ENCODE data around the gene DKC1. TPM values are rescaled to one million over a fixed set of nuclear protein-coding genes. Genes with fewer than 3 reads are reported as not detected.

DKC1 gene
- total and polyA plus RNA-seq, 2 donors from 2014 or later, result 21.7 to 35.7 TPM

GRCh38 chrX:154774622-154775021, 12.0 kb downstream of the DKC1 start:
- Histone ChIP-seq H3K4me1 (ENCODE audit: control insufficient read depth in 2 of 3, insufficient read depth in 2 of 3, low read depth in 1 of 3, low read length in 3 of 3) (peaks cover 0 to 4% (median 0%) of the 10 kb centered on the region in 3 donors), H3K36me3 (ENCODE audit: control insufficient read depth in 2 of 3, insufficient read depth in 3 of 3, low read length in 3 of 3) (peaks cover 4 to 20% (median 20%) of the 10 kb centered on the region in 3 donors)

GRCh38 chrX:154775419-154776349, 13.0 kb downstream of the DKC1 start:
- FAIRE-seq, result no peak
- peak in 3 of 5 donors; percentile 3 to 74 (median 42) for DNase-seq

More at GRCh38 chrX:154774622-154775021, 12.0 kb downstream of the DKC1 start:
- no peak overlapping the region for H3K4me3 ChIP-seq (ENCODE audit: low read length in 3 of 3)
- H3K27me3 ChIP-seq (ENCODE audit: control insufficient read depth, insufficient read depth, low read length), result no peaks in the 10 kb centered on the region
- no peak overlapping the region for H3K27ac ChIP-seq (ENCODE audit: low read depth in 2 of 2, low read length in 2 of 2)
- no peak for FAIRE-seq
- H3K9me3 ChIP-seq (ENCODE audit: control insufficient read depth in 2 of 3, insufficient read depth in 1 of 3, low read length in 3 of 3), result no peaks in the 10 kb centered on the region
- intact Hi-C loops (cut with DNase I), result no loop called here
- no peak for DNase-seq
- H3K9ac ChIP-seq (ENCODE audit: low read length in 3 of 3), result no peak overlapping the region
- TF ChIP-seq CTCF (IDR thresholded peaks at IDR 0.05; ENCODE audit: borderline replicate concordance, extremely low read depth, insufficient read depth), result no peak

GRCh38 chrX:154776753-154777152, 14.1 kb downstream of the DKC1 start:
- no peak for TF ChIP-seq CTCF (IDR thresholded peaks at IDR 0.05; ENCODE audit: borderline replicate concordance, extremely low read depth, insufficient read depth)
- FAIRE-seq (no peak), DNase-seq (no peak)
- intact Hi-C loops (cut with DNase I), result no loop called here
- no peaks in the 10 kb centered on the region for H3K27me3 ChIP-seq (ENCODE audit: control insufficient read depth, insufficient read depth, low read length)
- H3K9ac ChIP-seq (ENCODE audit: low read length in 3 of 3), result no peak overlapping the region
- H3K36me3 ChIP-seq (ENCODE audit: control insufficient read depth in 2 of 3, insufficient read depth in 3 of 3, low read length in 3 of 3), result peaks cover 2 to 19% (median 17%) of the 10 kb centered on the region in 3 donors
- peaks cover 0 to 4% (median 0%) of the 10 kb centered on the region in 3 donors for H3K4me1 ChIP-seq (ENCODE audit: control insufficient read depth in 2 of 3, insufficient read depth in 2 of 3, low read depth in 1 of 3, low read length in 3 of 3)
- H3K27ac ChIP-seq (ENCODE audit: low read depth in 2 of 2, low read length in 2 of 2), result no peak overlapping the region
- H3K4me3 ChIP-seq (ENCODE audit: low read length in 3 of 3), result no peak overlapping the region
- no peaks in the 10 kb centered on the region for H3K9me3 ChIP-seq (ENCODE audit: control insufficient read depth in 2 of 3, insufficient read depth in 1 of 3, low read length in 3 of 3)

More at GRCh38 chrX:154775419-154776349, 13.0 kb downstream of the DKC1 start:
- Histone ChIP-seq H3K9ac (ENCODE audit: low read length in 3 of 3) (no peak overlapping the region), H3K9me3 (ENCODE audit: control insufficient read depth in 2 of 3, insufficient read depth in 1 of 3, low read length in 3 of 3) (no peaks in the 10 kb centered on the region), H3K4me3 (ENCODE audit: low read length in 3 of 3) (no peak overlapping the region), H3K36me3 (ENCODE audit: control insufficient read depth in 2 of 3, insufficient read depth in 3 of 3, low read length in 3 of 3) (peaks cover 4 to 18% (median 17%) of the 10 kb centered on the region in 3 donors), H3K27me3 (ENCODE audit: control insufficient read depth, insufficient read depth, low read length) (no peaks in the 10 kb centered on the region), H3K4me1 (ENCODE audit: control insufficient read depth in 2 of 3, insufficient read depth in 2 of 3, low read depth in 1 of 3, low read length in 3 of 3) (peaks cover 0 to 4% (median 0%) of the 10 kb centered on the region in 3 donors), H3K27ac (ENCODE audit: low read depth in 2 of 2, low read length in 2 of 2) (no peak overlapping the region)
- TF ChIP-seq CTCF (IDR thresholded peaks at IDR 0.05; ENCODE audit: borderline replicate concordance, extremely low read depth, insufficient read depth), result no peak
- intact Hi-C loops (cut with DNase I), result no loop called here

All from kidney (tissue), 14 donors.